Measurements from ENCODE around the gene RITA1.
"Not testable (repeated sequence)": the region's sequence is repeated elsewhere in the genome, so short reads cannot be mapped to it uniquely, and the experiment has no call there.

The RITA1 gene

DNA sequence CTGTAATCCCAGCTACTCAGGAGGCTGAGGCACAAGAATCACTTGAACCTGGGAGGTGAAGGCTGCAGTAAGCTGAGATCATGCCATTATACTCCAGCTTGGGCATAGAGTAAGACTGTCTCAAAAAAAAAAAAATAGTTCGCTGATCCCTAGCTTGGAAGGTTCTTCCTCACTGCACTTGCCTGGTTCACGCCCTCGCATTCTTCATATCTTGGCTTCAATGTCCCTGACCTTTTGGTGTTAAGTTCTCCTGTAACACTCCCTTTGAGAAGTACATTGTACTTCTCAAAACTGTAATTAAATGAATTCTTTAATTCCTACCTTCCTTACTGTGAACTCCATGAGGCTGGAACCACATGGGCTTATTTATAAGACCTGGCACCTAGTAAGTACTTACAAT is 19.3 kb downstream of the RITA1 start:
- no peak for DNase-seq

DNA sequence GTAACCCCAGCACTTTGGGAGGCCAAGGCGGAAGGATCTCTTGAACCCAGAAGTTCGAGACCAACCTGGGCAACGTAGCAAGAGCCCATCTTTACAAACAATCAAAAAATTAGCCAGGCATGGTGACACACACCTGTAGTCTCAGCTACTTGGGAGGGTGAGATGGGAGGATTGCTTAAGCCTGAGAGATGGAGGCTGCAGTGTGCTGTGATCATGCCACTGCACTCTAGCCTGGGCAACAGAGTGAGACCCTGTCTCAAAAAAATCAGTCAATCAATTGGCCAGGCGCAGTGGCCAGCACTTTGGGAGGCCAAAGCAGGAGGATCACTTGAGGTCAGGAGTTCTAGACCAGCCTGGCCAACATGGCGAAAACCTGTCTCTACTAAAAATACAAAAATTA is 21.3 kb downstream of the RITA1 start:
- DNase-seq: not testable (repeated sequence)

DNA sequence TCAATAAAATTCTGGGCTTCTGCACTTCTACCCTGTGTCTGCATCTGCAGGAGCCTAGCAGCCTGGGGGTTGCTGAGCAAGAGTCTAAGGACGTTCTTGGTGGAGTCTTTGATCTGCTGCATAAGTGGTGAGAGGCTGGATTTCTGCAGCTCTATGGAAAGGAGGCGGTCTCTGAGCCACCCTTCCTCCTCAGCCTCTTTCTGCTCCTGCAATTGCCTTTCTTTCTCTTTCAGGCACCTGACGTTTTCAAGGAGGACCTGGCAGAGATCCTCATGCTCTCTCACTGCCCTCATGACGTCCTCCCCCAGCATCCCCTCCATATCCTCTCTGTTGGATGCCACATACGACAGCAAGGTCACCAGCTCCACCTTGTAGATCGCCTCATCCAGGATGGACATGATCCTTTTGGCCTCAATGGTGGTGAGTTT is 22.1 kb downstream of the RITA1 start:
- peak; percentile 50 for DNase-seq

GRCh38 chr12:113208041-113208934 is 22.8 kb downstream of the RITA1 start:
- peak; percentile 94 for DNase-seq

DNA sequence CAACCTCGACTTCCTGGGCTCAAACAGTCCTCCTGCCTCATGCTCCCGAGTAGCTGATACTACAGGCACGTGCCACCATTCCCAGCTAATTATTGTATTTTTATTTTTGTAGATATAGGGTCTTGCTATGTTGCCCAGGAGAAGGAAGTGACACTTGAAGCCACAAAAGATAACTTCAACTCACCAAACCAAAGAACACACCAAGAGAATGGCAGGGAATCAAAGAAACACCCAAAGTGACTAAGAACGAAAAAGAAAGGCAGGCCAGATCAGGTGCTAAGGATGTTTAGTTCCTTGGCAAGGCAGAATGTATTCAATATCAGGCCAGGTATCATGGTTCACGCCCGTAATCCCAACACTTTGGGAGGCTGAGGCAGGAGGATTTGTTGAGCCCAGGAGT is 25.6 kb downstream of the RITA1 start:
- no peak for DNase-seq

DNA sequence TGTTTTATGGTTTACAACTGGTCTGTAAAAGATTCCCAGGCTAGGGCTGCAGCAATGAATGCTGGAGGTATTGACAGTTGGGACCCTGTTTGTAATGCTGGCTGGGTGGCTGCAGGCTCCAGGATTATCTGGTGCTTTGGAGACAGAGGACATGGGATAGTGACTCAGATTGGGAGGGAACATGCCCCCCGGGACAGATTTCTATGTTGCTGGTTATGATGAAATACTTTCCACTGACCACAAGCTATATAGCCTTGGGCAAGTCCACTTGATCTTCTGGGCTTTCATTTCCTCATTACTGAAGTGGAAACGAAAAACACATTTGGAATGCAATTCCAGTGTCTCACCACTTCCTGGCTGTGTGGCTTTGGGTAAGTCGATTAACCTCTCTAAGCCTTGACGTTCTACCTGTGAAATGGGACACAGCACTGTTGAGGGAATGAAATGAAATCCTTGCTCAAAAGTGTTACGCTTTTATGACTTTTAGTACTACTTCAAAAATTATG is 29.4 kb downstream of the RITA1 start:
- DNase-seq: no peak

GRCh38 chr12:113216027-113216426 is 30.5 kb downstream of the RITA1 start:
- DNase-seq: no peak

- DNase-seq: no peak
Observed at GRCh38 chr12:113220593-113221180, 35.2 kb downstream of the RITA1 start.

DNA sequence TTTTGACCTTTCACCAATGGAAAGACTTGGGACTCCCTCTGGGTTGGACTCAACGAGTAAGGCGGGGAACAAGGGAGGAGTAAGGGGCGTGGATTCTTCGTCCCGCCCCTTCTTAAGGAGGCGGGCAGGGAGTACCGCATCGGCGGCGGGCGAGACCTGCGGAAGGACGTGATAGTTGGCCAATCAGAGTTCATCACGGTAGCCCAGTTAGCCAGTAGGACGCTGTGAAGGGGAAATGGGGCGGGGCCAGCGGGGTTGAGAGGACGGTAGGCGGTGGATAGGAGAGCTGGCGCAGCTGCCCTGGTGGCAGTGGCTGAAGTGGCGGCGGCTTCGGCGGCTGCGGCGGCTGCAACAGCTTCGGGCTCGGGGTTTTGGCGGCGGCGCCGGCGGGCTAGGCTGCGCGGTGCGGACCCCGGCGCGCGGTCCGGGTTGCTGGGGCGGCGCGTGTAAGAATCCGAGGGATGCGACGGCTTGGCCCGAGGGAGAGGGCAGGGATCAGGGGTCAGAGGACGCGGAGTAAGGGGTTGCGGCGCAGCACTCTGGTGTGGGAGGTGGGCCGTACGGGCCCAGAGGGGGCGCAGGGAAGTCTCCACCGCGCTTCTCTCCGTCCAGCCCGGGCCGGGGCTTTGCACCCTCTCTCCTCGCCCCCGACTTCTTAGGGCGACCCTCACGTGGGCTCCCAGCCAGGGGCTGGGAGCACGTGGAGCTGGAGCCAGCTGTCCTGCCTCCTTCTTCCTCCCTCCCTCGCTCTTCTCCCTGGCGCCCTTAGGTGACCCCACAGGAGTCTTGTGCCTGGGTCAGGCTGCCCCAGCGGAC is 35.9 kb downstream of the RITA1 start, which contains the start of gene TPCN1:
Gene TPCN1 (plus strand): TSS at position 284 of the 816 bp plus-strand sequence. CDS start 5,389 bp downstream, outside the sequence.
- DNase-seq: peak; percentile 100

GRCh38 chr12:113221997-113222729 is 36.6 kb downstream of the RITA1 start:
- DNase-seq: no peak

GRCh38 chr12:113222730-113223531 is 37.4 kb downstream of the RITA1 start:
- DNase-seq: peak; percentile 35

- no peak for DNase-seq
Observed at GRCh38 chr12:113224955-113225354, 39.4 kb downstream of the RITA1 start.

GRCh38 chr12:113226696-113227568 is 41.4 kb downstream of the RITA1 start:
- no peak for DNase-seq

DNA sequence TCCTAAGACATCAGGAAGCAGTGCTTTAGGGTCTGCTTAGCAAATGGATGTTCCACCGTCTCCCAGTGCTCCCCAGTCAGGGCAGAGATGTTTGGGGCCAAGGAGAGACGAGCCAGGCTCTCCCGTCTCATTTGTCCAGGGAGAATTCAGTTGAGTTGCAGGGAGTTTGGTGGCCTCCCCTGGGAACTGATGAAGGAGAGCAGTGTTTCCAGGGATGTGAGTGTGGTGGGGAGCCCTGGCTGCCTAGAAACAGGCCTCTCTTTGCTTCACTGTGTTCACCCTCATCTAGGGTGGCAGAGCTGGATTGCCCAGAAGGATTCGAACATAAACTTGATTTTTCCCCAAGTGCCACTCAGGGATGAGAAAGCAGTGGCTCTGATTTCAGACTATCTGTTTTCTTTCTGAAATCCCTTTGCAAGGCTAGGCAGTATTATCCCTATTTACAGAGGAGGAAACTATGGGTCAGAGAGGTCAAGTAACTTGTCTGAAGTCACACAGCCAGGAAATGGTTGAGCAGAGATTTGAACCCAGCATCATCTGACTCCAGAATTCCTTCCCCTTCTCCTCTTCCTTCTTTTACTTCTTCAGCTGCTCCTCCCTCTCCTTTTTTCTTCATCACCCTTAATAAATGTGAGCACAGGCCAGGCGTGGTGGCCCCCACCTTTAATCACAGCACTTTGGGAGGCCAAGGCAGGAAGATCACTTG is 42.3 kb downstream of the RITA1 start:
- no peak for DNase-seq

DNA sequence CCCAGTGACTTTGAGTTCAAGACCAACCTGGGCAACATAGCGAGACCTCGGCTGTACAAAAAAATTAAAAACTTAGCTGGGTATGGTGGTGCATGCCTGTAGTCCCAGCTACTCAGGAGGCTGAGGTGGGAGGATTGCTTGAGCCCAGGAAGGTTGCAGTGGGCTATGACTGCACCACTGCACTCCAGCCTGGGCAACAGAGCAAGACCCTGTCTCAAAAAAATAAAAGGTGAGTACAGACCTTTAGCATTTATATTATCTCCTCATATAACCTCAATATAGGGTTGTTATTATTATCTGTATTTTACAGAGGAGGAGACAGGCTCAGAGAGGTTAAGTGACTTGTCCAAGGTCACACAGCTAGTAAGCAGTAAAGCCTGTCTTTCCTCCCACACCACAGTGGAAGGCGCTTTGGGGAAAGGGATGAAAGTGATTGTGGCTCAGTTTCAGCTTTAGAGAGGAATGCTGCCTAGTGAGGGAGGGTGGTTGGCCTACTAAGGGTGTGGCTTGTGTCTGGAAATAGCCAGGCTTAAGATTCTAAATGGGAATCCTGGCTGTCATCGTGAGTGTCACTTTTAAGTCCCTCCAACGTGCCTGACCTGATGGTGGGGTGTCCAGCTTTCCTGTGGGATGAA is 43.0 kb downstream of the RITA1 start:
- DNase-seq: no peak

- DNase-seq: no peak
Observed at GRCh38 chr12:113230315-113231234, 45.1 kb downstream of the RITA1 start.

DNA sequence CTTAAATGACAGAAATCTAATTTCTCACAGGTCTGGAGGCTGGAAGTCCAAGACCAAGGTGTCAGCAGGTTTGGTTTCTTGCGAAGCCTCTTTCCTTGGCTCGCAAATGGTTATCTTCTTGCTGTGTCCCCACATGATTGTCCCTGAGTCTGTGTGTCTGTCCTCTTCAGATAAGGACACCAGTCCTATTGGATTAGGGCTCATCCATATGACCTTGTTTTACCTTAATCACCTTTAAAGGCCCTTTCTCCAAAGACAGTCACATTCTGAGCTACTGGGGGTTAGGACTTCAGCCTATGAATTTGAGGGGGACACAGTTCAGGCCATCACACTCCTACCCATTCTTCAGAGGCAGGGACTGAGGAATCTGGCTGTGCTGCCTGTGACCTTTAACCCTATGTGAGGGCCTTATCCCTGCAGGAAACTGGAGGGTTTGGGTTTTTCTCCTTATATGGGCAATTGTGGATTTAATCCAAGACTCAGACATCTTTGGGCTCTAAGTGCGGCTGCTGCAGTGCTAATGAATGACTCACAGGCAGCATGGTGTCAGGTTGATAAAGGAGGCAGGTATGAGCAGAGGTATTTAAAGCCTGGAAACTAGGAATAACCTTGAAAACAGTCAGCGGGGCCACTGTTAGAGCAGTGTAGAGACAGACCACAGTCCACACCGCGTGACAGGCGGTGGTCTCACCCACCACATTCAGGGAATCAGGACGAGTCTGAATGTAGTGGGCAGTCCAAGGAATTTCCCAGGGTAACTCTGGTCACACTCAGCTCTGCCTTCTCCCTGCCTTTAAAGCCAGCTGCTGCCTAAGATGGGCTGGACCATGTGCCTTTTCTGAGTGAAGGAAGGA is 45.9 kb downstream of the RITA1 start:
- no peak for DNase-seq
